ENCODE data around the gene CCL17. TPM values are rescaled to one million over a fixed set of nuclear protein-coding genes. Genes with fewer than 3 reads are reported as not detected.

The CCL17 gene
- polyA plus RNA-seq, 1 experiment: not detected

- Histone ChIP-seq H3K4me3 (ENCODE audit: low read depth, low read length) (peak within 1 kb of the TSS; percentile 93), H3K27me3 (ENCODE audit: control insufficient read depth, insufficient read depth, low read length) (no peaks in the 10 kb centered on the region), H3K36me3 (ENCODE audit: control insufficient read depth, insufficient read depth, low read length) (peaks cover 18% of the 10 kb centered on the region)
- TF ChIP-seq CTCF (IDR thresholded peaks at IDR 0.05; ENCODE audit: insufficient read depth, low read depth, low read length): peak; percentile 99
- DNase-seq (ENCODE audit: low read depth): no peak
- POLR2A ChIA-PET: no interaction called here
- CTCF ChIA-PET: interaction anchor here (0.8 to 2.9 kb wide), 17 partner anchors 9 to 161 kb away, joined by 3 to 24 read pairs (median 5); partner anchors contain the start of genes CIAPIN1 and COQ9
Measured at GRCh38 chr16:57462209-57462977, 57.8 kb downstream of the CCL17 start, which contains the start of gene POLR2C. POLR2C (plus strand) TSS chr16:57462679; CDS start chr16:57462725, 46 bp downstream.

GRCh38 chr16:57462978-57463362 is 58.4 kb downstream of the CCL17 start:
- TF ChIP-seq CTCF (IDR thresholded peaks at IDR 0.05; ENCODE audit: insufficient read depth, low read depth, low read length): no peak
- Histone ChIP-seq H3K27me3 (ENCODE audit: control insufficient read depth, insufficient read depth, low read length) (no peaks in the 10 kb centered on the region), H3K4me3 (ENCODE audit: low read depth, low read length) (peak overlapping the region; percentile 93), H3K36me3 (ENCODE audit: control insufficient read depth, insufficient read depth, low read length) (peaks cover 12% of the 10 kb centered on the region)
- no peak for DNase-seq (ENCODE audit: low read depth)
- ChIA-PET CTCF (interaction anchor here (0.9 to 2.9 kb wide), 12 partner anchors 8 to 162 kb away, joined by 3 to 24 read pairs (median 9); partner anchors contain the start of genes CIAPIN1 and COQ9), POLR2A (no interaction called here)

- no peak overlapping the region for H3K4me3 ChIP-seq (ENCODE audit: low read depth, low read length)
- no peak for DNase-seq (ENCODE audit: low read depth)
- ChIA-PET CTCF (interaction anchor here (0.8 to 2.9 kb wide), 4 partner anchors 10 to 55 kb away, joined by 3 to 24 read pairs (median 3); no protein-coding TSS in a partner anchor), POLR2A (no interaction called here)
- H3K27me3 ChIP-seq (ENCODE audit: control insufficient read depth, insufficient read depth, low read length): no peaks in the 10 kb centered on the region
- peaks cover 19% of the 10 kb centered on the region for H3K36me3 ChIP-seq (ENCODE audit: control insufficient read depth, insufficient read depth, low read length)
- TF ChIP-seq CTCF (IDR thresholded peaks at IDR 0.05; ENCODE audit: insufficient read depth, low read depth, low read length): no peak
Measured at GRCh38 chr16:57464523-57464922, 60.0 kb downstream of the CCL17 start.

Other genes starting within 250 kb of the CCL17 start
- 68.5 and 96.5 TPM in 2 replicates for gene PSME3IP1, start 218.7 kb upstream of the CCL17 start, polyA plus RNA-seq (2011; rRNA removed)
- 29.7 and 35.3 TPM in 2 replicates for gene RSPRY1, start 218.4 kb upstream of the CCL17 start, polyA plus RNA-seq (2011; rRNA removed)
- 69.5 and 94.8 TPM in 2 replicates for gene ARL2BP, start 159.5 kb upstream of the CCL17 start, polyA plus RNA-seq (2011; rRNA removed)
- 0.02 and 0.09 TPM in 2 replicates for gene PLLP, start 120.1 kb upstream of the CCL17 start, polyA plus RNA-seq (2011; rRNA removed)
- not detected in 2 replicates for gene CCL22, start 46.0 kb upstream of the CCL17 start, polyA plus RNA-seq (2011; rRNA removed)
- gene CX3CL1, start 32.3 kb upstream of the CCL17 start, polyA plus RNA-seq (2011; rRNA removed): 0.02 TPM in 1 of 2 replicates, not detected in the other
- 51.6 and 55.3 TPM in 2 replicates for gene CIAPIN1, start 42.6 kb downstream of the CCL17 start, polyA plus RNA-seq (2011; rRNA removed)
- gene COQ9, start 42.7 kb downstream of the CCL17 start, polyA plus RNA-seq (2011; rRNA removed): 62.7 and 69.5 TPM in 2 replicates
- gene POLR2C, start 57.9 kb downstream of the CCL17 start, polyA plus RNA-seq (2011; rRNA removed): 127 and 176 TPM in 2 replicates
- 28.3 and 40.0 TPM in 2 replicates for gene DOK4, start 81.7 kb downstream of the CCL17 start, polyA plus RNA-seq (2011; rRNA removed)
- 8.2 and 13.6 TPM in 2 replicates for gene CCDC102A, start 131.8 kb downstream of the CCL17 start, polyA plus RNA-seq (2011; rRNA removed)
- not detected in 2 replicates for gene ADGRG5, start 137.9 kb downstream of the CCL17 start, polyA plus RNA-seq (2011; rRNA removed)
- gene ADGRG1, start 223.9 kb downstream of the CCL17 start, polyA plus RNA-seq (2011; rRNA removed): 0.44 and 1.1 TPM in 2 replicates